ENCODE data around the gene DDX54.
"Not testable (repeated sequence)": the region's sequence is repeated elsewhere in the genome, so short reads cannot be mapped to it uniquely, and the experiment has no call there.

The DDX54 gene

GRCh38 chr12:113226696-113227568 lies 41.7 kb upstream of the DDX54 start:
- H3K4me3 ChIP-seq (ENCODE audit: low read length) = no peak overlapping the region
- TF ChIP-seq ZNF274 (IDR thresholded peaks at IDR 0.05; ENCODE audit: low read depth, low read length) = no peak

GRCh38 chr12:113224955-113225354 lies 39.7 kb upstream of the DDX54 start:
- TF ChIP-seq ZNF274 (IDR thresholded peaks at IDR 0.05; ENCODE audit: low read depth, low read length) = no peak
- no peak overlapping the region for H3K4me3 ChIP-seq (ENCODE audit: low read length)

GRCh38 chr12:113222730-113223531 lies 37.7 kb upstream of the DDX54 start:
- H3K4me3 ChIP-seq (ENCODE audit: low read length) = peak overlapping the region; percentile 80
- TF ChIP-seq ZNF274 (IDR thresholded peaks at IDR 0.05; ENCODE audit: low read depth, low read length) = no peak

- H3K4me3 ChIP-seq (ENCODE audit: low read length) = peak overlapping the region; percentile 80
- no peak for TF ChIP-seq ZNF274 (IDR thresholded peaks at IDR 0.05; ENCODE audit: low read depth, low read length)
Observed at GRCh38 chr12:113221997-113222729, 36.9 kb upstream of the DDX54 start.

- TF ChIP-seq ZNF274 (IDR thresholded peaks at IDR 0.05; ENCODE audit: low read depth, low read length) = no peak
- peak within 1 kb of the TSS; percentile 80 for H3K4me3 ChIP-seq (ENCODE audit: low read length)
Observed at GRCh38 chr12:113221181-113221996, 36.1 kb upstream of the DDX54 start, which contains the start of gene TPCN1. Gene TPCN1 (plus strand): TSS chr12:113221464. CDS start chr12:113226853, 5,389 bp downstream.

- TF ChIP-seq ZNF274 (IDR thresholded peaks at IDR 0.05; ENCODE audit: low read depth, low read length) = no peak
- peak overlapping the region; percentile 54; the same call in 1 of the 2 replicates for H3K4me3 ChIP-seq (ENCODE audit: low read length)
Observed at GRCh38 chr12:113220593-113221180, 35.4 kb upstream of the DDX54 start.

- TF ChIP-seq ZNF274 (IDR thresholded peaks at IDR 0.05; ENCODE audit: low read depth, low read length) = no peak
- no peak overlapping the region for H3K4me3 ChIP-seq (ENCODE audit: low read length)
Observed at GRCh38 chr12:113216027-113216426, 30.7 kb upstream of the DDX54 start.

- TF ChIP-seq ZNF274 (IDR thresholded peaks at IDR 0.05; ENCODE audit: low read depth, low read length) = no peak
- no peak overlapping the region for H3K4me3 ChIP-seq (ENCODE audit: low read length)
Observed at GRCh38 chr12:113214895-113215400, 29.7 kb upstream of the DDX54 start.

GRCh38 chr12:113211160-113211559 lies 25.9 kb upstream of the DDX54 start:
- TF ChIP-seq ZNF274 (IDR thresholded peaks at IDR 0.05; ENCODE audit: low read depth, low read length) = no peak
- H3K4me3 ChIP-seq (ENCODE audit: low read length) = no peak overlapping the region

- TF ChIP-seq ZNF274 (IDR thresholded peaks at IDR 0.05; ENCODE audit: low read depth, low read length) = no peak
- peak overlapping the region; percentile 36; the same call in 1 of the 2 replicates for H3K4me3 ChIP-seq (ENCODE audit: low read length)
Observed at GRCh38 chr12:113208041-113208934, 23.0 kb upstream of the DDX54 start.

- peak overlapping the region; percentile 1; the same call in 1 of the 2 replicates for H3K4me3 ChIP-seq (ENCODE audit: low read length)
- TF ChIP-seq ZNF274 (IDR thresholded peaks at IDR 0.05; ENCODE audit: low read depth, low read length) = no peak
Observed at GRCh38 chr12:113207613-113208040, 22.3 kb upstream of the DDX54 start.

- not testable (repeated sequence) for H3K4me3 ChIP-seq (ENCODE audit: low read length)
Observed at GRCh38 chr12:113206802-113207201, 21.5 kb upstream of the DDX54 start.
